Measurements from ENCODE around the gene CFAP100. TPM values are rescaled to one million over a fixed set of nuclear protein-coding genes. Genes with fewer than 3 reads are reported as not detected.

CFAP100 gene
- polyA plus RNA-seq, 3 donors: not detected

DNA sequence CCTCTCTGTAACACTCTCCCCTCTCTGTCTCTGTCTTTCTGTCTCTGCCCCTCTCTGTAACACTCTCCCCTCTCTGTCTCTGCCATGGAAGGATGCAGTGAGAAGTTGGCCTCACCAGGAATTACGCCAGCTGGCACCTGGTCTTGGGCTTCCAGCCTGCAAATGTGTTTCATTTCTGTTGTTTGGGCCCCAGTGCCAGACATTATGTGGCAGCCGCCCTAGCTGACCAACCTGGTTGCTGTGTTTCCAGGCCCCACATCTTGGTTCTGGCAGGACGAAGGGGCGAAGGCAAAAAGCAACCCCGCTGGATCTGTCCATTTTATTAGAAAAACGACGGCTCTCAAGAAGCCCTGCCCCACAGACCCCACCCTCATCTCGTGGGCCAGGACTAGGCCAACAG lies 86.2 kb downstream of the CFAP100 start:
- Histone ChIP-seq H3K36me3 (replicated peaks in 1 of 2; ENCODE audit: control insufficient read depth in 1 of 2, insufficient read depth in 2 of 2, low read length in 2 of 2) (no peaks in the 10 kb centered on the region), H2AFZ (ENCODE audit: insufficient read depth, low read depth, low read length, poor library complexity, severe bottlenecking) (no peak overlapping the region), H3K27me3 (ENCODE audit: control insufficient read depth in 2 of 2, insufficient read depth in 2 of 2, low read length in 2 of 2) (no peaks in the 10 kb centered on the region), H3K4me2 (replicated peaks; ENCODE audit: extremely low read depth, low read length, poor library complexity, severe bottlenecking) (no peak overlapping the region), H4K20me1 (ENCODE audit: insufficient read depth, low read length) (no peaks in the 10 kb centered on the region), H3K79me2 (ENCODE audit: insufficient read depth, low read length) (no peaks in the 10 kb centered on the region), H3K4me3 (replicated peaks in 1 of 3; ENCODE audit: low read depth in 2 of 3, low read length in 3 of 3) (no peak overlapping the region), H3K4me1 (ENCODE audit: control insufficient read depth in 1 of 2, insufficient read depth in 2 of 2, low read length in 2 of 2) (peaks cover 5 to 7% of the 10 kb centered on the region in 2 donors), H3K9me3 (replicated peaks in 1 of 2; ENCODE audit: control insufficient read depth in 1 of 2, insufficient read depth in 1 of 2, low read length in 2 of 2) (no peaks in the 10 kb centered on the region), H3K9ac (ENCODE audit: insufficient read depth, low read length, poor library complexity, severe bottlenecking) (no peak overlapping the region), H3K27ac (ENCODE audit: low read depth in 1 of 2, low read length in 2 of 2) (no peak overlapping the region)
- TF ChIP-seq, protein P1, sequence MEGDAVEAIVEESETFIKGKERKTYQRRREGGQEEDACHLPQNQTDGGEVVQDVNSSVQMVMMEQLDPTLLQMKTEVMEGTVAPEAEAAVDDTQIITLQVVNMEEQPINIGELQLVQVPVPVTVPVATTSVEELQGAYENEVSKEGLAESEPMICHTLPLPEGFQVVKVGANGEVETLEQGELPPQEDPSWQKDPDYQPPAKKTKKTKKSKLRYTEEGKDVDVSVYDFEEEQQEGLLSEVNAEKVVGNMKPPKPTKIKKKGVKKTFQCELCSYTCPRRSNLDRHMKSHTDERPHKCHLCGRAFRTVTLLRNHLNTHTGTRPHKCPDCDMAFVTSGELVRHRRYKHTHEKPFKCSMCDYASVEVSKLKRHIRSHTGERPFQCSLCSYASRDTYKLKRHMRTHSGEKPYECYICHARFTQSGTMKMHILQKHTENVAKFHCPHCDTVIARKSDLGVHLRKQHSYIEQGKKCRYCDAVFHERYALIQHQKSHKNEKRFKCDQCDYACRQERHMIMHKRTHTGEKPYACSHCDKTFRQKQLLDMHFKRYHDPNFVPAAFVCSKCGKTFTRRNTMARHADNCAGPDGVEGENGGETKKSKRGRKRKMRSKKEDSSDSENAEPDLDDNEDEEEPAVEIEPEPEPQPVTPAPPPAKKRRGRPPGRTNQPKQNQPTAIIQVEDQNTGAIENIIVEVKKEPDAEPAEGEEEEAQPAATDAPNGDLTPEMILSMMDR (IDR thresholded peaks at IDR 0.05): no peak
- no peak overlapping the region for H3K27ac Mint-ChIP-seq
- H3K4me1 Mint-ChIP-seq: peaks cover 7% of the 10 kb centered on the region
- no peak for DNase-seq
- intact Hi-C loops (cut with micrococcal nuclease): no loop called here
- WGBS (ENCODE audit: insufficient coverage): 92% methylated on average over 7 of the region's 8 CpGs
- H3K9me3 Mint-ChIP-seq: peaks cover 0 to 2% (median 0%) of the 10 kb centered on the region in 7 donors
- no peak overlapping the region for H3K4me3 Mint-ChIP-seq
- H3K27me3 Mint-ChIP-seq (ENCODE audit: low read depth in 3 of 3): no peaks in the 10 kb centered on the region
- H3K36me3 Mint-ChIP-seq: peaks cover 0 to 3% of the 10 kb centered on the region in 2 donors

- Mint-ChIP-seq H3K27ac (no peak overlapping the region), H3K27me3 (ENCODE audit: low read depth in 3 of 3) (peaks cover 0 to 3% (median under 1%) of the 10 kb centered on the region in 3 donors), H3K36me3 (no peaks in the 10 kb centered on the region), H3K4me3 (no peak overlapping the region), H3K9me3 (peaks cover 0 to 2% (median 0%) of the 10 kb centered on the region in 7 donors), H3K4me1 (peaks cover 6% of the 10 kb centered on the region)
- H3K9ac ChIP-seq (ENCODE audit: insufficient read depth, low read length, poor library complexity, severe bottlenecking): no peak overlapping the region
- H3K79me2 ChIP-seq (ENCODE audit: insufficient read depth, low read length): no peaks in the 10 kb centered on the region
- H2AFZ ChIP-seq (ENCODE audit: insufficient read depth, low read depth, low read length, poor library complexity, severe bottlenecking): no peak overlapping the region
- DNase-seq: no peak
- no peaks in the 10 kb centered on the region for H3K36me3 ChIP-seq (replicated peaks in 1 of 2; ENCODE audit: control insufficient read depth in 1 of 2, insufficient read depth in 2 of 2, low read length in 2 of 2)
- TF ChIP-seq, protein P1 (IDR thresholded peaks at IDR 0.05): no peak
- WGBS (ENCODE audit: insufficient coverage): 94% methylated on average over 16 of the region's 16 CpGs
- peaks cover 2 to 3% of the 10 kb centered on the region in 2 donors for H3K4me1 ChIP-seq (ENCODE audit: control insufficient read depth in 1 of 2, insufficient read depth in 2 of 2, low read length in 2 of 2)
- H3K4me3 ChIP-seq (replicated peaks in 1 of 3; ENCODE audit: low read depth in 2 of 3, low read length in 3 of 3): no peak overlapping the region
- H3K27ac ChIP-seq (ENCODE audit: low read depth in 1 of 2, low read length in 2 of 2): no peak overlapping the region
- intact Hi-C loops (cut with micrococcal nuclease): no loop called here
- H4K20me1 ChIP-seq (ENCODE audit: insufficient read depth, low read length): no peaks in the 10 kb centered on the region
- H3K4me2 ChIP-seq (replicated peaks; ENCODE audit: extremely low read depth, low read length, poor library complexity, severe bottlenecking): no peak overlapping the region
- no peaks in the 10 kb centered on the region for H3K27me3 ChIP-seq (ENCODE audit: control insufficient read depth in 2 of 2, insufficient read depth in 2 of 2, low read length in 2 of 2)
- H3K9me3 ChIP-seq (replicated peaks in 1 of 2; ENCODE audit: control insufficient read depth in 1 of 2, insufficient read depth in 1 of 2, low read length in 2 of 2): no peaks in the 10 kb centered on the region
These were observed 87.2 kb downstream of the CFAP100 start for GRCh38 chr3:126481808-126482502.

All from CD14-positive monocyte (primary cell).